HepG2 (cell line): ENCODE results near the gene MYO1B. TPM values are rescaled to one million over a fixed set of nuclear protein-coding genes. Genes with fewer than 3 reads are reported as not detected.

Experiments used
- ARID5B ChIP-seq: IDR thresholded peaks from 2 replicates; pipeline ENCODE4 v1.4.0; 2020; ENCODE audit warnings: mild to moderate bottlenecking, missing genetic modification reagents
- CREM ChIP-seq, 2 experiments: sonication (generic) in 1 of 2; formaldehyde crosslinking in 1 of 2; IDR thresholded peaks; 2 replicates each; pipeline versions ENCODE4 v1.4.0 to v1.6.1; 2016 to 2020; ENCODE audit warnings: antibody characterized with exemption in 1 of 2, mild to moderate bottlenecking in 1 of 2, missing genetic modification reagents in 1 of 2
- FOXO4 ChIP-seq: sonication (generic); formaldehyde crosslinking; conservative IDR thresholded peaks from 2 replicates; pipeline ENCODE4 v1.8.1; 2023; ENCODE audit warnings: missing genetic modification reagents
- GATAD2A ChIP-seq: IDR thresholded peaks from 2 replicates; pipeline ENCODE4 v1.6.1; 2016
- HNF4A ChIP-seq: sonication (generic); formaldehyde crosslinking; IDR thresholded peaks from 2 replicates; pipeline ENCODE4 v1.4.0; 2020; ENCODE audit warnings: missing genetic modification reagents
- KAT8 ChIP-seq: IDR thresholded peaks from 2 replicates; pipeline ENCODE4 v1.6.1; 2016; ENCODE audit warnings: missing genetic modification reagents, missing compliant biosample characterization
- NCOA2 ChIP-seq: sonication (generic); formaldehyde crosslinking; IDR thresholded peaks from 2 replicates; pipeline ENCODE4 v1.8.0; 2022; ENCODE audit warnings: inconsistent platforms
- NR2C2 ChIP-seq: sonication (generic); formaldehyde crosslinking; IDR thresholded peaks from 2 replicates; pipeline ENCODE4 v1.4.0; 2020; ENCODE audit warnings: missing genetic modification reagents, mild to moderate bottlenecking, moderate library complexity, borderline replicate concordance
- RARA ChIP-seq: IDR thresholded peaks from 2 replicates; pipeline ENCODE4 v1.6.1; 2016; ENCODE audit warnings: missing genetic modification reagents, missing compliant biosample characterization
- RARG ChIP-seq: sonication (generic); formaldehyde crosslinking; IDR thresholded peaks from 2 replicates; pipeline ENCODE4 v1.4.0; 2020; ENCODE audit warnings: low read depth, mild to moderate bottlenecking, missing genetic modification reagents
- SAP130 ChIP-seq: IDR thresholded peaks from 2 replicates; pipeline ENCODE4 v1.6.1; 2016; ENCODE audit warnings: low read depth
- SIX4 ChIP-seq: sonication (generic); formaldehyde crosslinking; IDR thresholded peaks from 2 replicates; pipeline ENCODE4 v1.4.0; 2020; ENCODE audit warnings: missing genetic modification reagents
- SOX5 ChIP-seq: IDR thresholded peaks from 2 replicates; pipeline ENCODE4 v1.6.1; 2016; ENCODE audit warnings: borderline replicate concordance
- ZBTB20 ChIP-seq: sonication (generic); formaldehyde crosslinking; IDR thresholded peaks from 2 replicates; pipeline ENCODE4 v1.8.1; 2023; ENCODE audit warnings: missing genetic modification reagents, low read depth, mild to moderate bottlenecking, borderline replicate concordance
- ZNF138 ChIP-seq: sonication (generic); formaldehyde crosslinking; IDR thresholded peaks from 2 replicates; pipeline ENCODE4 v1.5.0; 2020; ENCODE audit warnings: mild to moderate bottlenecking, low read depth, missing genetic modification reagents
- ZNF772 ChIP-seq: sonication (generic); formaldehyde crosslinking; IDR thresholded peaks from 2 replicates; pipeline ENCODE4 v1.5.0; 2020; ENCODE audit warnings: mild to moderate bottlenecking, missing genetic modification reagents
- polyA plus RNA-seq, 8 experiments: library from polyadenylated mRNA; depleted of rRNA in 3 of 8; stranded (reverse) in 7 of 8; unstranded in 1 of 8; fragments of >200 nt; fragmentation: Illumina TruSeq in 4 of 8; extraction: Trizol in 4 of 8; gene quantifications; 2 replicates each; pipeline versions ENCODE4 v1.2.1 to v1.2.3, GENCODE V29; 2011 to 2016; ENCODE audit warnings: low read depth in 4 of 8, missing spikeins in 1 of 8, mixed read lengths in 1 of 8; ENCODE audit not compliant: insufficient read depth in 1 of 8
- total RNA-seq, 5 experiments: library from RNA; depleted of rRNA; stranded (reverse); fragments of >200 nt; fragmentation: Illumina TruSeq; extraction: Trizol; gene quantifications; 2 replicates each; pipeline ENCODE4 v1.2.3, GENCODE V29; 2016; ENCODE audit warnings: low read depth in 1 of 5
- TF ChIP-seq, protein P1 (sequence below): sonication (generic); formaldehyde crosslinking; IDR thresholded peaks from 2 replicates; pipeline ENCODE4 v1.9.0; 2022; ENCODE audit warnings: low read depth, missing genetic modification reagents
- TF ChIP-seq, protein P2 (sequence below): sonication (generic); formaldehyde crosslinking; conservative IDR thresholded peaks from 2 replicates; pipeline ENCODE4 v1.8.0; 2022; ENCODE audit warnings: mild to moderate bottlenecking, moderate library complexity, missing genetic modification reagents
- TF ChIP-seq, protein P3 (sequence below): IDR thresholded peaks from 2 replicates; pipeline ENCODE4 v1.6.1; 2012; ENCODE audit warnings: low read depth, low read length, improper control_type of control experiment

The MYO1B gene
- total and polyA plus RNA-seq, 2 of the 13 experiments (the other 11 are each of a cell fraction or from before 2014, with no cell fraction given) = 36.9 to 89.8 TPM

DNA sequence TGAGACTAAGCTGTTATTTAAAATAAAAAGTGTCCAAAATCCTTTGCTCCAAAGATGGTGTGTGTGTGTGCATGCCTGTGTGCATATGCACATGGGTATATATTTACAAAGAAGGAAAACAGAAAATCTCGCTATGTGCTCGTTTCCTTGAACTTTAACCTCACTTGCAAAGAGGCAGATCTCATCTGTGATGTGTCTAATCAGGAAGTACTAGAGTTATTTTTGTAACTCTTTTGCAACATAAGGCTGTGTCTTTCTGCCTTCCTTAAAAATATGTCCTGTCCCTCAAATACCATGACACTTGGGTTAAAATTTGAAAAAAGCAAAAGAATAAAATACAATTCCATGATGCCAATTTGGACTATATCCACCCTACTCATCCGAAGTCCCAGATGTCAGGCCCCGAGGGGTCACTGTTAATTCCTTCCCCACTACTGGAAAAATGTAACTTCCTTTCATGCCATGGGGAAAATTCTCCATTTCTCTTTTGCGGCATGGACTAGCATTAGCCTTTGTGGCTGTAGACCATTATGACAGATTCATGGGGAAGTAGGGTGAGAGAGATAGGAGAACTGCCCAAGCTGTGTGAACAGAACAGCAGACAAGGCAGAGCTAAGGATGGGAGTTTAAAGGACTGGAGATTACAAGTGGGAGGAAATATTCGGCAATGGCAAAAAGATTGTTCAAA lies 191.3 kb downstream of the MYO1B start (continued):
- TF ChIP-seq ARID5B (CRISPR knock-in tag) = peak; percentile 92
- TF ChIP-seq KAT8 = peak; percentile 35; the same call in 1 of the 2 replicates
- no peak for TF ChIP-seq ZNF772
- TF ChIP-seq, protein P1, sequence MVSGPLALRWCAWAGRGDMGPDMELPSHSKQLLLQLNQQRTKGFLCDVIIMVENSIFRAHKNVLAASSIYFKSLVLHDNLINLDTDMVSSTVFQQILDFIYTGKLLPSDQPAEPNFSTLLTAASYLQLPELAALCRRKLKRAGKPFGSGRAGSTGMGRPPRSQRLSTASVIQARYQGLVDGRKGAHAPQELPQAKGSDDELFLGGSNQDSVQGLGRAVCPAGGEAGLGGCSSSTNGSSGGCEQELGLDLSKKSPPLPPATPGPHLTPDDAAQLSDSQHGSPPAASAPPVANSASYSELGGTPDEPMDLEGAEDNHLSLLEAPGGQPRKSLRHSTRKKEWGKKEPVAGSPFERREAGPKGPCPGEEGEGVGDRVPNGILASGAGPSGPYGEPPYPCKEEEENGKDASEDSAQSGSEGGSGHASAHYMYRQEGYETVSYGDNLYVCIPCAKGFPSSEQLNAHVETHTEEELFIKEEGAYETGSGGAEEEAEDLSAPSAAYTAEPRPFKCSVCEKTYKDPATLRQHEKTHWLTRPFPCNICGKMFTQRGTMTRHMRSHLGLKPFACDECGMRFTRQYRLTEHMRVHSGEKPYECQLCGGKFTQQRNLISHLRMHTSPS (CRISPR knock-in tag) = no peak
- TF ChIP-seq, protein P2, sequence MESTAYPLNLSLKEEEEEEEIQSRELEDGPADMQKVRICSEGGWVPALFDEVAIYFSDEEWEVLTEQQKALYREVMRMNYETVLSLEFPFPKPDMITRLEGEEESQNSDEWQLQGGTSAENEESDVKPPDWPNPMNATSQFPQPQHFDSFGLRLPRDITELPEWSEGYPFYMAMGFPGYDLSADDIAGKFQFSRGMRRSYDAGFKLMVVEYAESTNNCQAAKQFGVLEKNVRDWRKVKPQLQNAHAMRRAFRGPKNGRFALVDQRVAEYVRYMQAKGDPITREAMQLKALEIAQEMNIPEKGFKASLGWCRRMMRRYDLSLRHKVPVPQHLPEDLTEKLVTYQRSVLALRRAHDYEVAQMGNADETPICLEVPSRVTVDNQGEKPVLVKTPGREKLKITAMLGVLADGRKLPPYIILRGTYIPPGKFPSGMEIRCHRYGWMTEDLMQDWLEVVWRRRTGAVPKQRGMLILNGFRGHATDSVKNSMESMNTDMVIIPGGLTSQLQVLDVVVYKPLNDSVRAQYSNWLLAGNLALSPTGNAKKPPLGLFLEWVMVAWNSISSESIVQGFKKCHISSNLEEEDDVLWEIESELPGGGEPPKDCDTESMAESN = 0 out of 2 replicates have a peak, but pooled peaks have one; percentile 29
- peak; percentile 85; the same call in 1 of the 2 replicates for TF ChIP-seq GATAD2A
- peak; percentile 67 for TF ChIP-seq SAP130
- TF ChIP-seq, protein P3, sequence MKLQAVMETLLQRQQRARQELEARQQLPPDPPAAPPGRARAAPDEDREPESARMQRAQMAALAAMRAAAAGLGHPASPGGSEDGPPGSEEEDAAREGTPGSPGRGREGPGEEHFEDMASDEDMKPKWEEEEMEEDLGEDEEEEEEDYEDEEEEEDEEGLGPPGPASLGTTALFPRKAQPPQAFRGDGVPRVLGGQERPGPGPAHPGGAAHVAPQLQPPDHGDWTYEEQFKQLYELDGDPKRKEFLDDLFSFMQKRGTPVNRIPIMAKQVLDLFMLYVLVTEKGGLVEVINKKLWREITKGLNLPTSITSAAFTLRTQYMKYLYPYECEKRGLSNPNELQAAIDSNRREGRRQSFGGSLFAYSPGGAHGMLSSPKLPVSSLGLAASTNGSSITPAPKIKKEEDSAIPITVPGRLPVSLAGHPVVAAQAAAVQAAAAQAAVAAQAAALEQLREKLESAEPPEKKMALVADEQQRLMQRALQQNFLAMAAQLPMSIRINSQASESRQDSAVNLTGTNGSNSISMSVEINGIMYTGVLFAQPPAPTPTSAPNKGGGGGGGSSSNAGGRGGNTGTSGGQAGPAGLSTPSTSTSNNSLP = 0 out of 2 replicates have a peak, but pooled peaks have one; percentile 26
- TF ChIP-seq NCOA2 (CRISPR knock-in tag) = peak; percentile 68; the same call in 1 of the 2 replicates
- peak; percentile 82 for TF ChIP-seq HNF4A (CRISPR knock-in tag)
- TF ChIP-seq SOX5 (CRISPR knock-in tag) = peak; percentile 73
- peak; percentile 82 for TF ChIP-seq RARA (CRISPR knock-in tag)
- peak; percentile 92 for TF ChIP-seq NR2C2 (CRISPR knock-in tag)
- TF ChIP-seq FOXO4 (CRISPR knock-in tag) = no peak
- no peak for TF ChIP-seq RARG
- TF ChIP-seq ZBTB20 = peak; percentile 28; the same call in 1 of the 2 replicates
- TF ChIP-seq ZNF138 = no peak
- TF ChIP-seq CREM (IDR thresholded peaks at IDR 0.05) = peak; percentile 20; the same call in 1 of the 2 replicates
- TF ChIP-seq CREM (CRISPR knock-in tag; IDR thresholded peaks at IDR 0.05) = no peak
- peak; percentile 46; the same call in 1 of the 2 replicates for TF ChIP-seq SIX4 (CRISPR knock-in tag)
